Measurements from ENCODE around the gene NCBP1.
"Not testable (repeated sequence)": the region's sequence is repeated elsewhere in the genome, so short reads cannot be mapped to it uniquely, and the experiment has no call there.

The NCBP1 gene

GRCh38 chr9:97632985-97633858, at the start of gene NCBP1, which contains the start of gene TSTD2:
Gene NCBP1, plus strand, starts transcription at chr9:97633821. Its CDS starts 61 bp downstream, at chr9:97633882.
Gene TSTD2, minus strand, starts transcription at chr9:97633368. Its CDS starts 5,806 bp downstream, at chr9:97627562.
- peak; percentile 97 for DNase-seq

- DNase-seq, result not testable (repeated sequence)
Measured at GRCh38 chr9:97584778-97585177, 48.8 kb upstream of the NCBP1 start.

GRCh38 chr9:97586909-97587308, 46.7 kb upstream of the NCBP1 start:
- not testable (repeated sequence) for DNase-seq

- no peak for DNase-seq
Measured at GRCh38 chr9:97591535-97591934, 42.1 kb upstream of the NCBP1 start.

GRCh38 chr9:97592126-97592525, 41.5 kb upstream of the NCBP1 start:
- DNase-seq, result no peak

GRCh38 chr9:97593960-97594359, 39.7 kb upstream of the NCBP1 start:
- no peak for DNase-seq

GRCh38 chr9:97594381-97594921, 39.2 kb upstream of the NCBP1 start:
- DNase-seq, result no peak

- no peak for DNase-seq
Measured at GRCh38 chr9:97596906-97597305, 36.7 kb upstream of the NCBP1 start.

GRCh38 chr9:97598461-97599288, 34.9 kb upstream of the NCBP1 start:
- peak; percentile 43 for DNase-seq

- no peak for DNase-seq
Measured at GRCh38 chr9:97599314-97599846, 34.2 kb upstream of the NCBP1 start.

GRCh38 chr9:97600531-97601227, 32.9 kb upstream of the NCBP1 start:
- DNase-seq, result no peak

- DNase-seq, result no peak
Measured at GRCh38 chr9:97601228-97601898, 32.3 kb upstream of the NCBP1 start.

GRCh38 chr9:97602430-97602829, 31.2 kb upstream of the NCBP1 start:
- no peak for DNase-seq

- no peak for DNase-seq
Measured at GRCh38 chr9:97604901-97605645, 28.5 kb upstream of the NCBP1 start.

- no peak for DNase-seq
Measured at GRCh38 chr9:97615439-97616072, 18.1 kb upstream of the NCBP1 start.

GRCh38 chr9:97617939-97618416, 15.6 kb upstream of the NCBP1 start:
- DNase-seq, result no peak

GRCh38 chr9:97620063-97620462, 13.6 kb upstream of the NCBP1 start:
- not testable (repeated sequence) for DNase-seq

- not testable (repeated sequence) for DNase-seq
Measured at GRCh38 chr9:97622483-97622882, 11.1 kb upstream of the NCBP1 start.

- DNase-seq, result no peak
Measured at GRCh38 chr9:97623946-97624345, 9.7 kb upstream of the NCBP1 start.

- no peak for DNase-seq
Measured at GRCh38 chr9:97625620-97626019, 8.0 kb upstream of the NCBP1 start.
